ENCODE results near the gene COMP.

DNA sequence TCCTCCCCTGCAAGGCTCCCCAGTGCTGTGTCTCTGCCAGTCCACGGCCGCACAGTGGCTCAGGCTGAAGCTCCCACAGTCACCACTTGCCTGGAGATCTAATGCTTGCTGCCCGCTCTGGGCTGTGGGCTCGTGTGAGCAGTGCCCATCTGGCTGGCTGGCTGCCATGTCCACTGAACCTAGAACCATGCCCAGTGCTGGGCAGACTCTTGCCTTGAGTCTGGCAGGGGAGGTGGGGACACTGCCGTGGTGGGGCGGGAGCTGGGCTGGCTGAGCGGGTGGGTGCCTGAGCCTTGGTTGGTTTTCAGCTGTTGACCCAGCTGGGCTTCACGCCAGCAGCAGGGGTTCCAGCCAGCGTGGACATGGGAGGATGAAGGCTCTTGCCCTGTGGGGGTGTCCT is 55.4 kb downstream of the COMP start:
- TF ChIP-seq CTCF (optimal IDR thresholded peaks at IDR 0.05 in 1 of 3, IDR thresholded peaks at IDR 0.05 in 1 of 3, conservative IDR thresholded peaks at IDR 0.05 in 1 of 3; ENCODE audit: extremely low read depth in 1 of 3, insufficient read depth in 2 of 3, low read length in 3 of 3) (no peak), EZH2 (IDR thresholded peaks at IDR 0.05; ENCODE audit: low read length) (no peak)
